Loucy (cell line): ENCODE results near the gene MSANTD4.

Experiments
- H2AFZ ChIP-seq: fragments of 200-600 bp; sonication (generic); 2 replicates; pipeline ENCODE4 v1.6.0; 2016; ENCODE audit warnings: antibody characterized with exemption, mild to moderate bottlenecking, low read length, moderate library complexity
- H3F3A ChIP-seq: fragments of 200-600 bp; 2 replicates; pipeline ENCODE4 v1.6.0; 2016; ENCODE audit warnings: antibody characterized with exemption, low read depth, mild to moderate bottlenecking
- H3K27me3 ChIP-seq: fragments of 200-600 bp; sonication (generic); 2 replicates; pipeline ENCODE4 v1.6.1; 2014; ENCODE audit warnings: low read length, mild to moderate bottlenecking; ENCODE audit not compliant: insufficient read depth, poor library complexity, severe bottlenecking
- H3K36me3 ChIP-seq: fragments of 200-600 bp; sonication (generic); 2 replicates; pipeline ENCODE4 v1.6.1; 2016; ENCODE audit warnings: low read length; ENCODE audit not compliant: insufficient read depth
- H3K4me1 ChIP-seq: fragments of 200-600 bp; sonication (generic); 2 replicates; pipeline ENCODE4 v1.5.1; 2014; ENCODE audit warnings: low read length, mild to moderate bottlenecking; ENCODE audit not compliant: insufficient read depth, poor library complexity, severe bottlenecking
- H3K4me2 ChIP-seq: fragments of 200-600 bp; sonication (generic); 2 replicates; pipeline ENCODE4 v1.6.0; 2014; ENCODE audit warnings: antibody characterized with exemption, low read length, low read depth, mild to moderate bottlenecking; ENCODE audit not compliant: poor library complexity, severe bottlenecking
- H3K4me3 ChIP-seq: fragments of 200-600 bp; sonication (generic); 2 replicates; pipeline ENCODE4 v1.5.1; 2014; ENCODE audit warnings: low read length, mild to moderate bottlenecking, mixed read lengths; ENCODE audit not compliant: poor library complexity, severe bottlenecking
- H3K79me2 ChIP-seq: fragments of 200-600 bp; sonication (generic); 2 replicates; pipeline ENCODE4 v1.6.1; 2014; ENCODE audit warnings: low read length; ENCODE audit not compliant: insufficient read depth
- H3K9ac ChIP-seq: fragments of 200-600 bp; sonication (generic); 2 replicates; pipeline ENCODE4 v1.6.0; 2014; ENCODE audit warnings: mild to moderate bottlenecking, low read depth, low read length, moderate library complexity; ENCODE audit not compliant: poor library complexity, severe bottlenecking
- H3K9me2 ChIP-seq: fragments of 200-600 bp; sonication (generic); replicated peaks from 2 replicates; pipeline ENCODE4 v1.6.1; 2016; ENCODE audit warnings: low read depth, low read length, mixed read lengths
- H3K9me3 ChIP-seq: fragments of 200-600 bp; sonication (generic); 2 replicates; pipeline ENCODE4 v1.6.1; 2014; ENCODE audit warnings: mild to moderate bottlenecking, antibody characterized with exemption, low read length, low read depth; ENCODE audit not compliant: insufficient read depth
- H4K20me1 ChIP-seq: fragments of 200-600 bp; sonication (generic); 2 replicates; pipeline ENCODE4 v1.6.0; 2014; ENCODE audit warnings: antibody characterized with exemption, low read length, mild to moderate bottlenecking; ENCODE audit not compliant: insufficient read depth, poor library complexity, severe bottlenecking
- EZH2phosphoT487 ChIP-seq: fragments of 200-600 bp; IDR thresholded peaks from 2 replicates; pipeline ENCODE4 v1.6.1; 2018; ENCODE audit warnings: antibody characterized with exemption, mild to moderate bottlenecking, moderate library complexity, borderline replicate concordance
- TF ChIP-seq, protein P1 (sequence below): fragments of 200-600 bp; sonication (generic); conservative IDR thresholded peaks from 2 replicates; pipeline ENCODE4 v1.5.1; 2014; ENCODE audit warnings: mild to moderate bottlenecking, antibody characterized with exemption, low read length

Gene MSANTD4

DNA sequence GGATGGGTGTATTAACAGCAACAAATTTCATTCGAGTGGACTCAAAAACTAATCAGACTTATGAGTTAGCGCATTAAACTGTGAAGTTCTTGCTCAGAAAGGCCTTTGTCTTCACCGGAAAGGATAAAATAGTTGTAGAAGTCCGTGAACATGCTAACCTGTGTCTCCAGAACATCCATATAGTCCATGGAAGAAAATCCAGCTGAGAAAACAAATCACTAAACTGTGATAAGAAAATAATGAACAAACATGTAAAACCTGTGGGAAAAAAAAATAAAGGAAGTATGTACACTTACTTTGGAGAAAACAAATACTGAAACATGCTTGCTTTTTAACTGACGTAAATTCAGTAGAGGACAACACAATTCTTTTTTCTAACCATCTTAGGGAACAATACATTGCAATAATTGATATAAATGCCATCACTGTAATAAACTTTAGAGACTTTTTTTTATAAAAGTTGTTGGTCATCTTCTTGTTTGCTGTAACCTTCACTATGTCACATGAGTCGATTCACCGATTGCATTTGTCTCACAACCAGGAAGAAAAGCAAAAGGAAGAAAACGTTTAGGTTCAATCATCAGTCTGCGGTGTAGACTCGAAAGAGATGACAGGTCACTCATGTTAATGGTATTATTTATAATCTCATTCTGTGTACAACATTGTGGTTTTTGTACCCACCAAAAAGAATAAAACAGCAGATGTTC lies 41.9 kb downstream of the MSANTD4 start:
- Histone ChIP-seq H3K4me2 (no peak overlapping the region), H2AFZ (no peak overlapping the region), H3K9me3 (no peaks in the 10 kb centered on the region), H3K9me2 (no peaks in the 10 kb centered on the region), H3K9ac (no peak overlapping the region), H3K4me1 (no peaks in the 10 kb centered on the region), H3K4me3 (no peak overlapping the region), H4K20me1 (no peaks in the 10 kb centered on the region), H3K79me2 (no peaks in the 10 kb centered on the region), H3F3A (no peaks in the 10 kb centered on the region), H3K27me3 (no peaks in the 10 kb centered on the region), H3K36me3 (no peaks in the 10 kb centered on the region)
- no peak for TF ChIP-seq EZH2phosphoT487
- TF ChIP-seq, protein P1, sequence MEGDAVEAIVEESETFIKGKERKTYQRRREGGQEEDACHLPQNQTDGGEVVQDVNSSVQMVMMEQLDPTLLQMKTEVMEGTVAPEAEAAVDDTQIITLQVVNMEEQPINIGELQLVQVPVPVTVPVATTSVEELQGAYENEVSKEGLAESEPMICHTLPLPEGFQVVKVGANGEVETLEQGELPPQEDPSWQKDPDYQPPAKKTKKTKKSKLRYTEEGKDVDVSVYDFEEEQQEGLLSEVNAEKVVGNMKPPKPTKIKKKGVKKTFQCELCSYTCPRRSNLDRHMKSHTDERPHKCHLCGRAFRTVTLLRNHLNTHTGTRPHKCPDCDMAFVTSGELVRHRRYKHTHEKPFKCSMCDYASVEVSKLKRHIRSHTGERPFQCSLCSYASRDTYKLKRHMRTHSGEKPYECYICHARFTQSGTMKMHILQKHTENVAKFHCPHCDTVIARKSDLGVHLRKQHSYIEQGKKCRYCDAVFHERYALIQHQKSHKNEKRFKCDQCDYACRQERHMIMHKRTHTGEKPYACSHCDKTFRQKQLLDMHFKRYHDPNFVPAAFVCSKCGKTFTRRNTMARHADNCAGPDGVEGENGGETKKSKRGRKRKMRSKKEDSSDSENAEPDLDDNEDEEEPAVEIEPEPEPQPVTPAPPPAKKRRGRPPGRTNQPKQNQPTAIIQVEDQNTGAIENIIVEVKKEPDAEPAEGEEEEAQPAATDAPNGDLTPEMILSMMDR = no peak

DNA sequence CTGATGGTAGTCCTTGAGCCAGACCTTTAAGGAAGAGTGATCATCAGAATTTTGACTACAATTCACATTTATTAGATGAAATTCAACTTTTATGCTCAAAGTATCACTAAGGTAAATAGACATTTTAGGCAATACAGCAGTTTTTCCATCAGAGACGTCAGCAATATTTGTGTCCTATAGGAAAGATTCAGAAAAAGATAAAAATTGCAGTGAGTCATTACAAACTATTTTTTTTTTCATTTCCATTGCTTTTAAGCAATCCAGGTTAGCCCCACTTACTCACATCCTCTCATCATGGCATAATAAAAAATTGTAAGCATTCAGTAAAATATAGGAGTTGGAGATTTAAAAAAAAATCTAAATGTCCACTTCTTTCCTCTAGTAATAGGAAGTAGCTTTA lies 46.9 kb downstream of the MSANTD4 start:
- TF ChIP-seq EZH2phosphoT487 = no peak
- TF ChIP-seq, protein P1 = no peak
- Histone ChIP-seq H3K9me2 (no peaks in the 10 kb centered on the region), H3F3A (no peaks in the 10 kb centered on the region), H3K9ac (no peak overlapping the region), H3K79me2 (no peaks in the 10 kb centered on the region), H4K20me1 (no peaks in the 10 kb centered on the region), H3K36me3 (no peaks in the 10 kb centered on the region), H3K4me1 (no peaks in the 10 kb centered on the region), H3K9me3 (no peaks in the 10 kb centered on the region), H3K4me3 (no peak overlapping the region), H3K27me3 (no peaks in the 10 kb centered on the region), H2AFZ (no peak overlapping the region), H3K4me2 (no peak overlapping the region)

DNA sequence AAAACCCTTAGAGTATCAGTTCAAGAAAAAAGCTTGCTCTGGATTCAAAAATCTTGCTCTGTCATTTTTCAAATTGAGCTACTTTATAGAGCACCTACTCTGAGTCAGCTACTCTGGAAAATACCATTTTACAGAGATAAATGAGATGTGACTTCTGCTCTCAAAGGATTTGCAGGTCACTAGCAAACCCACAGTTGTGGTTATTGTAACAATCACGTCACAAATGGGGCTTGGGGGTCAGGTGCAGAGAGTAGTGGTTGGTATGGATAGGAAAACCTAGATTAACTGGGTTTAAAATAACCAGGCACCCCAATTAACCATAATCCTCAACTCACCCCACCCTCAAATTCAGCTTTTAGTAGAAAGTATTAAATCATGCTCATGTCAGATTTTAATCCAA lies 52.3 kb downstream of the MSANTD4 start:
- H4K20me1 ChIP-seq = no peaks in the 10 kb centered on the region
- H3K4me2 ChIP-seq = no peak overlapping the region
- TF ChIP-seq, protein P1 = no peak
- TF ChIP-seq EZH2phosphoT487 = no peak
- no peaks in the 10 kb centered on the region for H3K27me3 ChIP-seq
- no peaks in the 10 kb centered on the region for H3K36me3 ChIP-seq
- H3K9ac ChIP-seq = no peak overlapping the region
- H3K9me2 ChIP-seq = no peaks in the 10 kb centered on the region
- no peak overlapping the region for H3K4me3 ChIP-seq
- H2AFZ ChIP-seq = no peak overlapping the region
- no peaks in the 10 kb centered on the region for H3K79me2 ChIP-seq
- H3K4me1 ChIP-seq = no peaks in the 10 kb centered on the region
- no peaks in the 10 kb centered on the region for H3F3A ChIP-seq
- H3K9me3 ChIP-seq = no peaks in the 10 kb centered on the region
